Chondrocyte (in vitro differentiated cells): ENCODE measurements around the gene AFF3. TPM values are rescaled to one million over a fixed set of nuclear protein-coding genes. Genes with fewer than 3 reads are reported as not detected.
"Not testable (repeated sequence)": the region's sequence is repeated elsewhere in the genome, so short reads cannot be mapped to it uniquely, and the experiment has no call there.

Experiments
- DNase-seq: peaks from one replicate; pipeline ENCODE4 v3.0.0; 2021; ENCODE audit warnings: mixed read lengths, low spot score
- H3K27ac Mint-ChIP-seq: one replicate; pipeline ENCODE4 v1.8.0; 2021; ENCODE audit warnings: mild to moderate bottlenecking, moderate library complexity, mixed read lengths; ENCODE audit not compliant: unreplicated experiment
- H3K27me3 Mint-ChIP-seq: 2 replicates; pipeline ENCODE4 v1.8.0; 2021; ENCODE audit warnings: low read depth, mixed read lengths
- H3K36me3 Mint-ChIP-seq: 2 replicates; pipeline ENCODE4 v1.8.0; 2021; ENCODE audit warnings: low read depth, mixed read lengths
- H3K4me1 Mint-ChIP-seq: 2 replicates; pipeline ENCODE4 v1.8.0; 2021; ENCODE audit warnings: low read depth, mild to moderate bottlenecking, mixed read lengths
- H3K4me3 Mint-ChIP-seq: one replicate; pipeline ENCODE4 v1.8.0; 2021; ENCODE audit warnings: mild to moderate bottlenecking, moderate library complexity, mixed read lengths; ENCODE audit not compliant: unreplicated experiment
- H3K9me3 Mint-ChIP-seq: 2 replicates; pipeline ENCODE4 v1.8.0; 2021; ENCODE audit warnings: low read depth, mixed read lengths
- CTCF ChIP-seq: fragments of 200-600 bp; sonication (generic); IDR thresholded peaks from 2 replicates; pipeline ENCODE4 v1.5.0; 2021; ENCODE audit warnings: antibody characterized with exemption, mild to moderate bottlenecking, moderate library complexity
- total RNA-seq: library from RNA; stranded (reverse); gene quantifications from 3 replicates; pipeline ENCODE4 v1.2.1, GENCODE V29; 2021

Gene AFF3
- total RNA-seq, 1 donor from 2014 or later, result 127 TPM

GRCh38 chr2:99670768-99671734 lies 471.3 kb downstream of the AFF3 start:
- Mint-ChIP-seq H3K36me3 (peaks cover 27% of the 10 kb centered on the region), H3K9me3 (peaks cover 20% of the 10 kb centered on the region), H3K4me3 (no peak overlapping the region), H3K4me1 (peaks cover 41% of the 10 kb centered on the region), H3K27ac (peak overlapping the region; percentile 32), H3K27me3 (no peaks in the 10 kb centered on the region)
- no peak for TF ChIP-seq CTCF
- DNase-seq, result no peak

GRCh38 chr2:99666256-99666655 lies 476.1 kb downstream of the AFF3 start:
- Mint-ChIP-seq H3K36me3 (peaks cover 42% of the 10 kb centered on the region), H3K27ac (no peak overlapping the region)
- DNase-seq, result no peak

GRCh38 chr2:99663641-99664040 lies 478.7 kb downstream of the AFF3 start:
- H3K36me3 Mint-ChIP-seq, result peaks cover 29% of the 10 kb centered on the region

More at GRCh38 chr2:99666256-99666655, 476.1 kb downstream of the AFF3 start:
- peaks cover 38% of the 10 kb centered on the region for H3K9me3 Mint-ChIP-seq
- TF ChIP-seq CTCF, result peak; percentile 47
- peaks cover 55% of the 10 kb centered on the region for H3K4me1 Mint-ChIP-seq
- no peaks in the 10 kb centered on the region for H3K27me3 Mint-ChIP-seq
- no peak overlapping the region for H3K4me3 Mint-ChIP-seq

GRCh38 chr2:99662761-99663341 lies 479.5 kb downstream of the AFF3 start:
- H3K9me3 Mint-ChIP-seq, result peaks cover 32% of the 10 kb centered on the region
- no peak for TF ChIP-seq CTCF
- no peak for DNase-seq
- H3K4me3 Mint-ChIP-seq, result no peak overlapping the region
- H3K27ac Mint-ChIP-seq, result peak overlapping the region; percentile 87
- peaks cover 31% of the 10 kb centered on the region for H3K36me3 Mint-ChIP-seq
- peaks cover 79% of the 10 kb centered on the region for H3K4me1 Mint-ChIP-seq
- H3K27me3 Mint-ChIP-seq, result no peaks in the 10 kb centered on the region

More at GRCh38 chr2:99663641-99664040, 478.7 kb downstream of the AFF3 start:
- Mint-ChIP-seq H3K27me3 (no peaks in the 10 kb centered on the region), H3K9me3 (peaks cover 32% of the 10 kb centered on the region), H3K27ac (peak overlapping the region; percentile 87), H3K4me1 (peaks cover 72% of the 10 kb centered on the region), H3K4me3 (no peak overlapping the region)
- TF ChIP-seq CTCF, result no peak
- DNase-seq, result no peak

GRCh38 chr2:99661761-99662160 lies 480.6 kb downstream of the AFF3 start:
- peak overlapping the region; percentile 63 for H3K27ac Mint-ChIP-seq
- not testable (repeated sequence) for H3K27me3 Mint-ChIP-seq, DNase-seq, H3K4me3 Mint-ChIP-seq
- peaks cover 27% of the 10 kb centered on the region for H3K36me3 Mint-ChIP-seq
- peaks cover 25% of the 10 kb centered on the region for H3K9me3 Mint-ChIP-seq
- peaks cover 89% of the 10 kb centered on the region for H3K4me1 Mint-ChIP-seq
